GM12872 (cell line): ENCODE data around the gene DNAJB8.

Experiments used
- TF ChIP-seq, protein P1 (sequence below): IDR thresholded peaks from 3 replicates; pipeline ENCODE4 v1.5.1; 2011; ENCODE audit warnings: low read depth, mild to moderate bottlenecking, low read length, moderate library complexity; ENCODE audit not compliant: insufficient read depth

The DNAJB8 gene

DNA sequence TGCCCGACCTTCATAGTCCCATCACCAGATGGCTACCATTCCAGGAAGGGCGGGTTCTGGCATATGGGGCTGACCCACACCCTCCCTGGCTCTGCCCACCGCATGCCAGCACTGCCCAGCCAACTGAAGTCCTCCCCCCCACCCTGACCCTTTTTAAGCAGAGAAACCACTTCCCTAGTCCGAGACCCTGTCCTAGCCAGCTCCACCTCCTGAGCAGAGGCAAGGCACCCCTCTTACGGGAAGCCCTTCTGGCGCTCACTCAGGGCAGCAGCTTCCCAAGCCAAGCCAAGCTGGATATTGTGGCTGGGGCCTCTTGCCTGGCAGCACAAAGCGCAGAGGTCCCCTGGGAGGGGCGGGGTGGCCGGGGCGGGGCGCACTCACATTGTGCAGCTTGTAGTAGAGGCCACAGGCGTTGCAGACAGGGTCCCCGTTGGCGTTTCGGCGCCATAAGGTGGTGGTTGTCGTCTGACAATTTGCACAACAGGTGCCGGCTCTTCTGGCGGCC lies 14.8 kb upstream of the DNAJB8 start:
- TF ChIP-seq, protein P1, sequence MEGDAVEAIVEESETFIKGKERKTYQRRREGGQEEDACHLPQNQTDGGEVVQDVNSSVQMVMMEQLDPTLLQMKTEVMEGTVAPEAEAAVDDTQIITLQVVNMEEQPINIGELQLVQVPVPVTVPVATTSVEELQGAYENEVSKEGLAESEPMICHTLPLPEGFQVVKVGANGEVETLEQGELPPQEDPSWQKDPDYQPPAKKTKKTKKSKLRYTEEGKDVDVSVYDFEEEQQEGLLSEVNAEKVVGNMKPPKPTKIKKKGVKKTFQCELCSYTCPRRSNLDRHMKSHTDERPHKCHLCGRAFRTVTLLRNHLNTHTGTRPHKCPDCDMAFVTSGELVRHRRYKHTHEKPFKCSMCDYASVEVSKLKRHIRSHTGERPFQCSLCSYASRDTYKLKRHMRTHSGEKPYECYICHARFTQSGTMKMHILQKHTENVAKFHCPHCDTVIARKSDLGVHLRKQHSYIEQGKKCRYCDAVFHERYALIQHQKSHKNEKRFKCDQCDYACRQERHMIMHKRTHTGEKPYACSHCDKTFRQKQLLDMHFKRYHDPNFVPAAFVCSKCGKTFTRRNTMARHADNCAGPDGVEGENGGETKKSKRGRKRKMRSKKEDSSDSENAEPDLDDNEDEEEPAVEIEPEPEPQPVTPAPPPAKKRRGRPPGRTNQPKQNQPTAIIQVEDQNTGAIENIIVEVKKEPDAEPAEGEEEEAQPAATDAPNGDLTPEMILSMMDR: no peak

DNA sequence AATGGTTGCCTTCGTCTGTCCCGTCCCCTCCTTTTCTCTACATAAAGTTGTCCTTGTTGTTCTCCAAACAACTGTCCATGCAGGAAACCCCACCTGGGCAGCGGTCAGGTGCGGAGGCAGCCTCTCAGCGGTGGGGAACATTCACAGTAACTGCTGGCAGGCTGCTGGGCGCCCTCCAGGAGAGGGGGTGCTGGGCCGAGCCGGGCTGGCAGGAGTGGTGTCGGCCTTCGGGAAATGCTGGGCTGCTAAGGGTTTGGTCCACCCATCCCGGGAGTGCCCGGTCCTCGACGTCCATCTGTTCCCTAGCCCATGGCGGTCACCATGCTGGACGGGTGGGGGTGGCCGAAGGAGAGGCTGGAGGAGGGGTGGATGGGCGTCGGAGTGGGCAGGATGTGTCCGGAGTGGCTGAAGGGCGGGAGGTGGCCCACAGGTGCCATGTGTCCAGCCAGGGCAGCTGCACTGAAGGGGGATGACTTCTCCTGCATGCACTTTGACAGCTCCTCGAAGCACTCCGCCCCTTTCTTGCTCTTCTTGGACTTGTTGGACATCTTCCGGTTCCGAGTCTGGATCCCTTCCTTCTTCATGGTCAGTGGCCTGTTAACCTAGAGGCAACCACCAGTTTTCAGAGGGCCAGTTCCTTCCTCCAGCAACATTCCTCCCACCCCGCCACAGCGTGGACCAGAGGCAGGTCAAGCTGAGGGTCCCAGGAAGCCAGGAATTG lies 14.2 kb upstream of the DNAJB8 start:
- TF ChIP-seq, protein P1: no peak

DNA sequence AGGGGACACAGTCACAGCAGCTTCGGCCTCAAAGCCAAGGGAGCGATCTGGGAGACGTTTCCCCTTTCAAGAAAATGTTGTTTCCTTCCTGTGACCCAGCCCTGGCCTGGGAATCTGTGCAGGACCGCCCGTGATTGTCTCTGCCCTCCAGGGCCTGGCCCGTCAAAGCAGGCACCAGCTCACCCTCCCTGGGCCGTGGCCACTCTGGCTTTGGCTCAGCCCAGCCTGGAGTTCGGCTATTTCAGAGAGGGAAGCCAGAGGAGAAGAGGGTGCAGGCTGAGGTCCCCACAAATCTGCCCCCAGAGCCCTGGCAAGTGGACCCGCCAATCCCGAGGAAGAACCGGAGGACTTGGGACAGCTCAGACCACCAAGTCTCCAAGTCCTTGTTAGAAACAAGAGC lies 13.6 kb upstream of the DNAJB8 start:
- TF ChIP-seq, protein P1: no peak

- TF ChIP-seq, protein P1: no peak
Measured at GRCh38 chr3:128479558-128480086, 12.9 kb upstream of the DNAJB8 start.

DNA sequence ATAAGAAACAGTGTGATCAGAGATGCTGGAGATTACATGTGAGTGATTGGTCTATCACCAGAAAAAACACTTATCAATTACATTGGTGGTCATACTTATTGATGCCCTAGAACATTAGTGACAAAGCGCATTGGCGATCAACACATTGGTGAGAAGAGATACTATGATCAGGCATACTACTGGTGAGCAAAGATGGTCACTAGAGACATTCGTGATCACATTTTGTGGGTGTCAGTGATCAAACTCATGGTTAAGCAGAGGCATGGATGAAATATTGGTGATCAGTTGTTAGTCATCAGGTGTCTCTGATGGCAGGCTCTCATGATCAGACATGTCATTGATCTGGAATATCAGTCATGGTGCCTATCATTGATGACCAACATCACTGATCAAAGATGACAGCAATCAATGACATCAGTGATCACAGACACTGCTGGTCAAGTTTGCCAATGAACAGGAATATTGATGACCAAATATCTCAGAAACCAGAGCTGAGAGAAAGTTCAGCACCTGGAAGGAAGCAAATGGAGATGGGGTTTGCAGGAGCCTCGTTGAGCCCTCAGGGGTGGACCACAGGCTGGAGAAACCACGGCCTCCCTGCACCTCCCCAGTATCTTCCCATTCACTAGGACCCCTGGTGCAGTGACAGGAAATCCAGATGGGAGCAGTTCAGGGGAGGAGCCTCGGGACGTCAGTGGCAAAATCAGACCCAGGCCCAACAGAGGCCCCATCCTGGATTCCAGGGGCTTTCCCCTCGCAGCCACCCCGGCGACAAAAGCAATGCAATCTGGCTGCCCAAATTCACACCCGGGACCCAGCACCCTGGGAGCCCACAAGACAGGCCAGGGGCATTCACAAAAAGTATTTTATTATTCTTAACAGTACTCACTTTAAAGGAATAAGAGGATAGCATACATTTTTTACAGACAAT lies 12.2 kb upstream of the DNAJB8 start:
- TF ChIP-seq, protein P1: no peak

- TF ChIP-seq, protein P1: no peak
Measured at GRCh38 chr3:128476659-128477058, 10.0 kb upstream of the DNAJB8 start.

DNA sequence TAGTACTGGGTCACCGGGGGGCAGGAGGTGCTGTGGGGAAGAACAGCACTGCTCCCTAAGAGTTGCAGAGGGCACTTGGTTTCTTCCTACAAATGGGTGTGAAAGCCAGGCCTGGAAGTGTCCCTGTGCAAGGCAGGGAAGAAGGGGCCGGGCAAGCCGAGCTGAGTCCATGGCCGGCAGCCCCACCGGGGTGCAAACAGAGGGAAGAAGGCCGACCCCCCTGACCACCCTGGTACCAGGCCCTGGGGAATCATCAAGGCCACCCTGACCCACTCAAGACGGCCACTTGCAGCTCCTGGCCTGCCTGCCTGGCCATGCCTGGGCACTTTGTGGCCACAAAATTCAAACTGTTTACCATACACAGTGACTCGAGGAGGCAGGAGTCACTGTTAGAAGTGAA lies 8.7 kb upstream of the DNAJB8 start:
- TF ChIP-seq, protein P1: no peak
